Measurements from ENCODE around the gene MED13L. TPM values are rescaled to one million over a fixed set of nuclear protein-coding genes. Genes with fewer than 3 reads are reported as not detected.
"Not testable (repeated sequence)": the region's sequence is repeated elsewhere in the genome, so short reads cannot be mapped to it uniquely, and the experiment has no call there.

The MED13L gene
- total RNA-seq, 1 donor from 2014 or later, result 169 TPM

GRCh38 chr12:116150452-116150851, 127.0 kb downstream of the MED13L start:
- no peak for DNase-seq

GRCh38 chr12:116150001-116150400, 127.5 kb downstream of the MED13L start:
- DNase-seq, result no peak

DNA sequence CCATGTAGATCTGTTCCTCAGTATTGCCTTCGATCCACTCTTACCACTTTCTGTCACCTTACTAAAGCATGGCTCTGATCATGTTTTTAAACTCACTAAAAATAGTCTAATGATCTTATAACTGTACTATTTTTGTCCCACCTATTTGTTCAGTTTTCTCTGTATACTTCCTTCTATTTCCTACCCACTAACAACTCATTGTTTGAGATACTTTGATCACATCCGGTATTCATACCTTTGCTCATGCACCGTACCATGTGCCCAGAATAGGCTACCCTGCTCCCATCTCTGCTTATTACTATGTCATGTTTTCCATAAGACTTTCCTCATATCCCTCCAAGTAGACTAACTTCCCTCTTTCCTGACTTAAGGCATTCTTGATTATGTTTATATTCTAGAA, 128.6 kb downstream of the MED13L start:
- no peak for DNase-seq

DNA sequence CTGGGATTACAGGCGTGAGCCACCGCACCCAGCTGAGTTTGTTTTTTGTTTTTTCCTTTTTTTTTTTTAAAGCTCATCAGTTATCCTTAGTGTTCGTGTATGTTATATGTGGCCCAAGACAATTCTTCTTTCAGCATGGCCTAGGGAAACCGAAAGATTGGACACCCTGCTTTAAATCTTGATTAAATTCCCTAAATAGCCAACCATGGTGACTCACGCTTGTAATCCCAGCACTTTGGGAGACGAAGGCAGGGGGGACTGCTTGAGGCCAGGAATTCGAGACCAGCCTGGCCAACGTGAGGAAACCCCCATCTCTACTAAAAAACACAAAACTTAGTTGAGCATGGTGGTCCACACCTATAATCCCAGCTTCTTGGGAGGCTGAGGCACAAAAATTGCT, 131.1 kb downstream of the MED13L start:
- DNase-seq, result no peak

DNA sequence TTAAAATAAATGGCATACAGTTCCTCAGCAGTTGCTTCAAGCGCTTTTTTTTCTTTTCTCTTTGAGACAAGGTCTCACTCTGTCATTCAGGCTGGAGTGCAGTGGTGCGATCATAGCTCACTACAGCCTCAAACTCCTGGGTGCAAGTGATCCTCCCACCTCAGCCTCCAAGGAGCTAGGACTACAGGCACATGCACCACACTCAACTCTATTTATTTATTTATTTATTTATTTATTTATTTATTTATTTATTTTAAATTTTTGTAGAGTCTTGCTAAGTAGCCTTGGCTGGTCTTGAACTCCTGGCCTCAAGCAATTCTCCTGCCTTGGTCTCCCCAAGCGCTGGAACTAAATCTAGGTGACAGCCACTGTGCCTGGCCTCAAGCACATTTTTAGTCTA, 132.0 kb downstream of the MED13L start:
- DNase-seq, result no peak

GRCh38 chr12:116144384-116144783, 133.1 kb downstream of the MED13L start:
- no peak for DNase-seq

DNA sequence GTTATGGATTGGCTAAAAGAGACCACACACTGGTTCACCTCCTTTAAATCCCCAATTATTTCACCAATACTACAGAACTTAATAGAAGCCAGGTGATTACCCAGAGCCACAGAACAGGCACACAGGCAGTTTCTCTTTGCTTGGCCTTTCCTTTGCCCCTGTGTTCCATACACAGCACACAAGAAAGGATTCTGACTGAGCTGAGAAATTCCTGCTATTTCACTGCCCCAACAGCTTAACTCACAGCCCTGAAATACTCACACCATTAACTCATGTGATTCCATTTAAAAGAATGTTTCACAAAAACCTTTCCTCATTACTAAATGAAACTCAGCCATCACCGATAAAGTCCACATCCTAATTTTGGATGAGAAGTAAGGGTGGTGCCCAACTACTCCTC, 133.6 kb downstream of the MED13L start:
- DNase-seq, result no peak

- no peak for DNase-seq
Measured at GRCh38 chr12:116142936-116143898, 134.3 kb downstream of the MED13L start.

DNA sequence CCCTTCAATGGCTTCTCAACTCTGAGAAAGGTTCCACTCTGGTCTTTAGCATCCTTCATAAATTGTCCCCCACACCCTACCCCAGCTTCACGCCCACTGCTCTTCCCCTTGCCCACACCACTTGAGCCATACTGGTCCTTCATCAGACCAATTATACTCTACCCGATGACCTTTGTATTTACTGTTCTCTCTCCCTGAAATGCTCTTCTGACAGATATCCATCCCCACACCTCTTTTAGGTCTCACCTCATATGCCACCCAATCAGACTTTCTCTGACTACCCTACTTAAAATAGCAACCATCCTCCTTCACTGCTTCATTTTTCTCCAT, 135.7 kb downstream of the MED13L start:
- no peak for DNase-seq

GRCh38 chr12:116141110-116141832, 136.2 kb downstream of the MED13L start:
- peak; percentile 54 for DNase-seq

DNA sequence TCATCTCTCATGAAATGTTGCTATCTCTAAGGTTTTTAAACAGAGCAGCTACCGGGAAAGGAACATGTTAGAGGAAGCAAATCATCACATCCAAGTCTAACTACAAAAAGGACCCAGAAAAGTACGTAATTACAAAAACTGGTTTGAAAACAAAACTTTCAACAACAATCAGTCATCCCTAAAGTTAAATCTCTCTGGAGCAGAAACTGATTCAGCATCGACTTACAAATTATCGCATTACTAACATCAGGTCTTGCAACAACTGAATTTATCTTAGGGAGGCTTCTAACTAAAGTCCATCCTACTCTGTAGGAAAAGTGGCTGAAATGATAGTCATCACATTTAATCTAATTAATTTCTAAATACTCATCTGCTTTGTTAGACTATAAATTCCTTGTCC, 137.0 kb downstream of the MED13L start:
- DNase-seq, result no peak

GRCh38 chr12:116138781-116139180, 138.7 kb downstream of the MED13L start:
- DNase-seq, result no peak

GRCh38 chr12:116138364-116138763, 139.1 kb downstream of the MED13L start:
- DNase-seq, result peak; percentile 51

DNA sequence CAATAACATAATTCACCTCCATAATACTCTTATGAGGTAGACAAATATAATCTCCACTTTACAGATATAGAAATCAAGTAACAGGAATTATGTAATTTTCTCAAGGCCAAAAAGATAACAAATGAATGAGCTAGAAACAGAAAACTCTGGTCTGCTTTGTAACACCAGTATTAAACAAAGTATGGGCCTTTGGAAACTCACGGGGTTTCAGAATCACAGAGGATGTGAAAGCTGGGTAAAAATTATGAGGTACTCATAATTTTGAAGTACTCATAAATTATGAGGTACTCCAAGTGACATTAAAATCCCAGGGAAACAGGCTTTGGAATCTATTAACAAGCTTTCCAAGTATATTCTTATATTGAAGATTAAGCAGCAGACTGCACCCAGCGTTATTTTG, 140.2 kb downstream of the MED13L start:
- no peak for DNase-seq

- no peak for DNase-seq
Measured at GRCh38 chr12:116136340-116136739, 141.2 kb downstream of the MED13L start.

GRCh38 chr12:116135209-116135930, 142.1 kb downstream of the MED13L start:
- DNase-seq, result peak; percentile 50

GRCh38 chr12:116133636-116134214, 143.8 kb downstream of the MED13L start:
- DNase-seq, result no peak

DNA sequence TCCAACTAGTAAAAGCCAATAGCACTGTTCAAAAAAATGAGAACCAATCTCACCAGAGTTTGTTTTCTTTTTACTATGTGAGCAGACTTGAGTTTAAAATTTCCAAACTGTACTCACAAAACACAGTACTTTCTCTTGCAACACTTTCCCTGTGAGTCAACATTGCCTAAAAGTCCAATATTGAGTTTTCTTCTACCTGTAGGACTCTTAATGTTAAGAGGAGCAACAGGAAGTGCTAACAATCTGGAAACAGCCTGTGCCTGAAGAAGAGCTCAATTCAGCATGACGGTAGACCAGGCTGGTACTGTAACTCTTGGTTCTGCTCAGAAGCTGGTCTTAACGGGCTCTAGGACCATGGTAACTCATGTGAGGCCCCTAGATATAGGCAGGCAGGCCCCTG, 144.3 kb downstream of the MED13L start:
- DNase-seq, result no peak

- DNase-seq, result not testable (repeated sequence)
Measured at GRCh38 chr12:116131987-116132386, 145.5 kb downstream of the MED13L start.

- DNase-seq, result no peak
Measured at GRCh38 chr12:116131176-116131575, 146.3 kb downstream of the MED13L start.

- DNase-seq, result peak; percentile 38
Measured at GRCh38 chr12:116130431-116130830, 147.1 kb downstream of the MED13L start.

- no peak for DNase-seq
Measured at GRCh38 chr12:116128779-116129178, 148.7 kb downstream of the MED13L start.

All from tongue (tissue), 2 donors.